Endodermal cell (in vitro differentiated cells): ENCODE measurements around the gene ATP2A1. TPM values are rescaled to one million over a fixed set of nuclear protein-coding genes. Genes with fewer than 3 reads are reported as not detected.
A peak's percentile ranks its signal among the peaks of the same experiment; 100 is the strongest.

Source experiments
- DNase-seq: peaks from one replicate; pipeline ENCODE4 v3.0.0-alpha.2; 2017
- H3K27ac ChIP-seq: 2 replicates; pipeline ENCODE4 v1.5.1; 2013; ENCODE audit warnings: mild to moderate bottlenecking, low read depth, low read length, moderate library complexity
- H3K27me3 ChIP-seq: 2 replicates; pipeline ENCODE4 v1.6.1; 2013; ENCODE audit warnings: mild to moderate bottlenecking, low read length, moderate library complexity; ENCODE audit not compliant: insufficient read depth, control insufficient read depth, poor library complexity, severe bottlenecking
- H3K36me3 ChIP-seq: 2 replicates; pipeline ENCODE4 v1.7.0; 2013; ENCODE audit warnings: mild to moderate bottlenecking, low read length, moderate library complexity; ENCODE audit not compliant: control insufficient read depth, insufficient read depth
- H3K4me1 ChIP-seq: one replicate; pipeline ENCODE4 v1.7.0; 2013; ENCODE audit warnings: low read length; ENCODE audit not compliant: control insufficient read depth, insufficient read depth
- H3K4me3 ChIP-seq: 2 replicates; pipeline ENCODE4 v1.5.1; 2013; ENCODE audit warnings: mild to moderate bottlenecking, low read length, moderate library complexity
- H3K9ac ChIP-seq: 2 replicates; pipeline ENCODE4 v1.6.1; 2013; ENCODE audit warnings: mild to moderate bottlenecking, low read length, moderate library complexity; ENCODE audit not compliant: poor library complexity, severe bottlenecking; ENCODE audit errors: extremely low read depth
- H3K9me3 ChIP-seq: 2 replicates; pipeline ENCODE4 v1.6.1; 2013; ENCODE audit warnings: mild to moderate bottlenecking, low read length, moderate library complexity; ENCODE audit not compliant: control insufficient read depth
- H3K27ac Mint-ChIP-seq: 2 replicates; pipeline ENCODE4 v1.8.0; 2020; ENCODE audit warnings: mixed read lengths
- H3K27me3 Mint-ChIP-seq: 2 replicates; pipeline ENCODE4 v1.8.0; 2021; ENCODE audit warnings: mild to moderate bottlenecking, mixed read lengths; ENCODE audit not compliant: insufficient read depth
- H3K36me3 Mint-ChIP-seq: 2 replicates; pipeline ENCODE4 v1.8.0; 2020; ENCODE audit warnings: low read depth, mixed read lengths
- H3K4me1 Mint-ChIP-seq: 2 replicates; pipeline ENCODE4 v1.8.0; 2020; ENCODE audit warnings: mixed read lengths
- H3K4me3 Mint-ChIP-seq: 2 replicates; pipeline ENCODE4 v1.8.0; 2020; ENCODE audit warnings: mild to moderate bottlenecking, moderate library complexity, mixed read lengths
- H3K9me3 Mint-ChIP-seq: 2 replicates; pipeline ENCODE4 v1.8.0; 2020; ENCODE audit warnings: mild to moderate bottlenecking, mixed read lengths
- CTCF ChIP-seq: fragments of 200-600 bp; sonication (generic); conservative IDR thresholded peaks from 2 replicates; pipeline ENCODE4 v1.5.0; 2021; ENCODE audit warnings: antibody characterized with exemption, mild to moderate bottlenecking
- WGBS, 2 experiments: methylation state at CpG; one replicate each; pipeline versions ENCODE4 v1.1.5 to v1.1.7; 2013; ENCODE audit warnings: missing lambda C conversion rate in 2 of 2, mixed read lengths in 1 of 2; ENCODE audit not compliant: insufficient coverage in 1 of 2, insufficient read length in 1 of 2; 5-methylcytosine and 5-hydroxymethylcytosine counted together
- total RNA-seq, 2 donors: library from RNA; stranded (reverse); fragmentation: NEBNext Ultra II Directional in 1 of 2; extraction: Animal tissue kit (Norgen Biotek cat#: 25700) in 1 of 2; gene quantifications; 2 replicates in 1 of 2; 3 replicates in 1 of 2; pipeline ENCODE4 v1.2.1, GENCODE V29; 2021

The ATP2A1 gene
- total RNA-seq, 2 donors from 2014 or later: 4.7 to 7.7 TPM

DNA sequence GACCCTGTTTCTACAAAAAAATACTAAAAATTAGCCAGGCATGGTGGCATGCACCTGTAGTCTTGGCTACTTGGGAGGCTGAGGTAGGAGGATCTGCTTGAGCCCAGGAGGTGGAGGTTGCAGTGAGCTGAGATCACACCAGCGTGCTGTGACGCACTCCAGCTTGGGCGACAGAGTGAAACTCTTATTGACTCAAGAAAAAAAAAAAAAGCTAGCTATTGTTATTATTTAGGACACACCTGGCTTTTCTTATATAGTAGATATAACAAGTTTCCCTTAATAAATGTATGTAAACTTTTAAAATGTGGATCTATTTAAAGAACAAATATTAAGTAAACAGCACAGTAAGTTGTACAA is 44.9 kb downstream of the ATP2A1 start:
- Histone ChIP-seq H3K9ac (no peak overlapping the region), H3K27me3 (no peaks in the 10 kb centered on the region), H3K4me3 (no peak overlapping the region), H3K9me3 (no peaks in the 10 kb centered on the region), H3K36me3 (no peaks in the 10 kb centered on the region), H3K27ac (no peak overlapping the region), H3K4me1 (no peaks in the 10 kb centered on the region)
- WGBS, 2 experiments: 97 to 100% methylated on average over 1 to 3 of the region's 3 CpGs
- Mint-ChIP-seq H3K27ac (peak overlapping the region; percentile 83), H3K4me1 (peaks cover 9% of the 10 kb centered on the region), H3K27me3 (peaks cover 2% of the 10 kb centered on the region), H3K36me3 (peaks cover 19% of the 10 kb centered on the region), H3K4me3 (no peak overlapping the region), H3K9me3 (no peaks in the 10 kb centered on the region)
- TF ChIP-seq CTCF: no peak
- no peak for DNase-seq

DNA sequence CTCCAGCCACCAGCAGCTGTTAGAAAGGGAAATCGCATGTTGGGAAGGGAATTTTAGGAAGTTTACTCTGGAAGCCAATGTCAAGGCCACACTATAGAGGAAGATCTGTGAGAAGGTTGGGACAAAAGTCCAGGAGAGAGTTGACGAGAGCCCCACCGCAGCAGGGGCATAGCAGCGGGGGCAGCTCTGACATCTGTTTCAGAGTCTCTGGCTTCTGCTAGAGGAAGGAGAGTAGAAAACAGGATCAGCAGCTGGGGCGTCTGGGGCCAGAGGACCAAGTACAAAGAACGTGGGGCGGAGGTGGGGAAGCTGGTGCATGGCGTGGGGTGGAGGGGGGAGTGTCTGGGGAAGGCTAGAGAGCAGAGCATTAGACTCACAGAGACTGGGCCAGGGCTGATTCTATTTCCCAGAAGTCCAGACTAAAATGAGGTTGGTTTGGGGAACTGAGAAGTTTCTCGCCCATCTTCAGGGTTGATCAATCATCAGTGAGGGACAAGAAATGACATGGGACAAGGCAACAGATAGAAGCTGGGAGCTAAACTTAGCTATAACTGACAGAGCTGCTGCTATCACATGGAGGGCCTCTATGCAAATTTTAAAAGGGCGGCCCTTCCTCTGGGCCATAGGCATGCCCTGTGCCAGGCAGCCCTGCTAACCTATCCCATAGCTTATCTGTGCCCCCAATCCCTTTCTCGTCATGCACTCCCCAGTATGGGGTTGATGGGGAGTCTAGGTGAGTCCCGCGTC is 45.5 kb downstream of the ATP2A1 start:
- Histone ChIP-seq H3K9ac (no peak overlapping the region), H3K27ac (no peak overlapping the region), H3K9me3 (no peaks in the 10 kb centered on the region), H3K4me1 (no peaks in the 10 kb centered on the region), H3K4me3 (peak overlapping the region; percentile 86), H3K36me3 (no peaks in the 10 kb centered on the region), H3K27me3 (no peaks in the 10 kb centered on the region)
- H3K27ac Mint-ChIP-seq: peak overlapping the region; percentile 88
- peaks cover 9% of the 10 kb centered on the region for H3K4me1 Mint-ChIP-seq
- H3K27me3 Mint-ChIP-seq: peaks cover 2% of the 10 kb centered on the region
- 79 to 92% methylated on average over 11 to 13 of the region's 13 CpGs for WGBS, 2 experiments
- no peak for DNase-seq
- no peak for TF ChIP-seq CTCF
- peaks cover 16% of the 10 kb centered on the region for H3K36me3 Mint-ChIP-seq
- peak overlapping the region; percentile 91 for H3K4me3 Mint-ChIP-seq
- H3K9me3 Mint-ChIP-seq: no peaks in the 10 kb centered on the region

GRCh38 chr16:28924399-28924761 is 46.1 kb downstream of the ATP2A1 start:
- Histone ChIP-seq H3K27ac (no peak overlapping the region), H3K9ac (no peak overlapping the region), H3K4me3 (peak overlapping the region; percentile 86), H3K4me1 (no peaks in the 10 kb centered on the region), H3K36me3 (no peaks in the 10 kb centered on the region), H3K9me3 (no peaks in the 10 kb centered on the region), H3K27me3 (no peaks in the 10 kb centered on the region)
- H3K27ac Mint-ChIP-seq: peak overlapping the region; percentile 88
- H3K9me3 Mint-ChIP-seq: no peaks in the 10 kb centered on the region
- DNase-seq: no peak
- peaks cover 10% of the 10 kb centered on the region for H3K36me3 Mint-ChIP-seq
- H3K27me3 Mint-ChIP-seq: peaks cover 2% of the 10 kb centered on the region
- WGBS, 2 experiments: 31 to 55% methylated on average over 10 to 15 of the region's 15 CpGs
- peaks cover 9% of the 10 kb centered on the region for H3K4me1 Mint-ChIP-seq
- peak; percentile 73 for TF ChIP-seq CTCF
- peak overlapping the region; percentile 91 for H3K4me3 Mint-ChIP-seq
